Astrocyte (in vitro differentiated cells and primary cell): ENCODE data around the gene ALOX12. TPM values are rescaled to one million over a fixed set of nuclear protein-coding genes. Genes with fewer than 3 reads are reported as not detected.

Experiments used
- DNase-seq: peaks from one replicate; pipeline ENCODE4 v3.0.0-alpha.2; 2010; ENCODE audit warnings: low read depth
- FAIRE-seq: peaks from 2 replicates; lab custom pipeline; 2011; peaks lifted over from hg19 to GRCh38; lab: Jason Lieb, UNC
- H2AFZ ChIP-seq: 2 replicates; pipeline ENCODE4 v1.6.0; 2012; ENCODE audit warnings: low read depth, low read length, inconsistent platforms
- H3K27ac ChIP-seq: 2 replicates; pipeline ENCODE4 v1.5.1; 2011; ENCODE audit warnings: low read depth, low read length, inconsistent platforms
- H3K27me3 ChIP-seq: 2 replicates; pipeline ENCODE4 v1.6.0; 2011; ENCODE audit warnings: low read length, inconsistent platforms; ENCODE audit not compliant: insufficient read depth
- H3K36me3 ChIP-seq: 2 replicates; pipeline ENCODE4 v1.5.1; 2011; ENCODE audit warnings: low read length, inconsistent platforms; ENCODE audit not compliant: insufficient read depth
- H3K4me1 ChIP-seq: 2 replicates; pipeline ENCODE4 v1.5.1; 2011; ENCODE audit warnings: low read length, inconsistent platforms; ENCODE audit not compliant: insufficient read depth
- H3K4me2 ChIP-seq: 2 replicates; pipeline ENCODE4 v1.6.0; 2012; ENCODE audit warnings: low read length, inconsistent platforms
- H3K4me3 ChIP-seq: 2 replicates; pipeline ENCODE4 v1.5.1; 2011; ENCODE audit warnings: low read depth, mild to moderate bottlenecking, low read length, inconsistent platforms; ENCODE audit not compliant: insufficient read depth
- H3K79me2 ChIP-seq: 2 replicates; pipeline ENCODE4 v1.6.0; 2012; ENCODE audit warnings: mild to moderate bottlenecking, low read length, inconsistent platforms; ENCODE audit not compliant: insufficient read depth
- H3K9ac ChIP-seq: 2 replicates; pipeline ENCODE4 v1.6.0; 2012; ENCODE audit warnings: mild to moderate bottlenecking, low read length, inconsistent platforms
- H3K9me3 ChIP-seq: 2 replicates; pipeline ENCODE4 v1.5.1; 2012; ENCODE audit warnings: low read depth, mild to moderate bottlenecking, low read length, inconsistent platforms; ENCODE audit not compliant: insufficient read depth
- H4K20me1 ChIP-seq: 2 replicates; pipeline ENCODE4 v1.6.0; 2012; ENCODE audit warnings: low read length, inconsistent platforms; ENCODE audit not compliant: insufficient read depth
- H3K27ac Mint-ChIP-seq: one replicate; pipeline ENCODE4 v1.8.0; 2021; ENCODE audit warnings: mild to moderate bottlenecking, mixed read lengths; ENCODE audit not compliant: unreplicated experiment
- H3K27me3 Mint-ChIP-seq: one replicate; pipeline ENCODE4 v1.8.0; 2021; ENCODE audit warnings: low read depth, mixed read lengths; ENCODE audit not compliant: unreplicated experiment
- H3K36me3 Mint-ChIP-seq: one replicate; pipeline ENCODE4 v1.8.0; 2021; ENCODE audit warnings: low read depth, mixed read lengths; ENCODE audit not compliant: unreplicated experiment
- H3K4me1 Mint-ChIP-seq: one replicate; pipeline ENCODE4 v1.8.0; 2021; ENCODE audit warnings: low read depth, mixed read lengths; ENCODE audit not compliant: unreplicated experiment
- H3K4me3 Mint-ChIP-seq: one replicate; pipeline ENCODE4 v1.8.0; 2021; ENCODE audit warnings: mild to moderate bottlenecking, moderate library complexity, mixed read lengths; ENCODE audit not compliant: unreplicated experiment
- H3K9me3 Mint-ChIP-seq: one replicate; pipeline ENCODE4 v1.8.0; 2021; ENCODE audit warnings: mild to moderate bottlenecking, mixed read lengths; ENCODE audit not compliant: unreplicated experiment
- CTCF ChIP-seq: IDR thresholded peaks from 2 replicates; pipeline ENCODE4 v1.5.1; 2011; ENCODE audit warnings: low read depth, mild to moderate bottlenecking, inconsistent platforms, low read length, moderate library complexity; ENCODE audit not compliant: insufficient read depth
- EZH2 ChIP-seq: IDR thresholded peaks from 2 replicates; pipeline ENCODE4 v1.6.1; 2012; ENCODE audit warnings: mild to moderate bottlenecking, low read length, inconsistent platforms; ENCODE audit not compliant: insufficient read depth
- total RNA-seq: library from RNA; stranded (reverse); gene quantifications from 2 replicates; pipeline ENCODE4 v1.2.1, GENCODE V29; 2021

Gene ALOX12
- total RNA-seq, 1 donor from 2014 or later: not detected

GRCh38 chr17:7034955-7035590 lies 39.2 kb downstream of the ALOX12 start:
- H3K4me1 Mint-ChIP-seq: peaks cover 7% of the 10 kb centered on the region
- peak overlapping the region; percentile 94 for H3K4me3 Mint-ChIP-seq
- Histone ChIP-seq H3K79me2 (no peaks in the 10 kb centered on the region), H2AFZ (peak overlapping the region; percentile 89), H3K9ac (peak overlapping the region; percentile 80), H3K4me1 (peaks cover 15% of the 10 kb centered on the region), H3K36me3 (no peaks in the 10 kb centered on the region), H3K9me3 (no peaks in the 10 kb centered on the region), H3K4me2 (peak overlapping the region; percentile 93), H3K4me3 (peak overlapping the region; percentile 70), H3K27ac (peak overlapping the region; percentile 61), H3K27me3 (no peaks in the 10 kb centered on the region), H4K20me1 (no peaks in the 10 kb centered on the region)
- peaks cover 2% of the 10 kb centered on the region for H3K9me3 Mint-ChIP-seq
- DNase-seq: no peak
- peaks cover 2% of the 10 kb centered on the region for H3K27me3 Mint-ChIP-seq
- no peak for FAIRE-seq
- H3K36me3 Mint-ChIP-seq: peaks cover 6% of the 10 kb centered on the region
- TF ChIP-seq EZH2 (no peak), CTCF (no peak)
- H3K27ac Mint-ChIP-seq: peak overlapping the region; percentile 72

GRCh38 chr17:7035591-7036368 lies 39.9 kb downstream of the ALOX12 start, which contains the start of gene SLC16A13:
TSS of gene SLC16A13 (plus strand) at chr17:7036015. CDS start at chr17:7036383, 368 bp downstream.
- H2AFZ ChIP-seq: peak within 1 kb of the TSS; percentile 89
- Mint-ChIP-seq H3K4me3 (peak within 1 kb of the TSS; percentile 94), H3K36me3 (peaks cover 6% of the 10 kb centered on the region), H3K4me1 (peaks cover 7% of the 10 kb centered on the region), H3K27ac (peak within 1 kb of the TSS; percentile 91), H3K9me3 (peaks cover 2% of the 10 kb centered on the region), H3K27me3 (peaks cover 2% of the 10 kb centered on the region)
- TF ChIP-seq CTCF: no peak
- no peak for TF ChIP-seq EZH2
- DNase-seq (peak; percentile 85), FAIRE-seq (no peak)
- no peaks in the 10 kb centered on the region for H3K36me3 ChIP-seq
- no peaks in the 10 kb centered on the region for H3K27me3 ChIP-seq
- peaks cover 15% of the 10 kb centered on the region for H3K4me1 ChIP-seq
- peak within 1 kb of the TSS; percentile 80 for H3K9ac ChIP-seq
- no peaks in the 10 kb centered on the region for H4K20me1 ChIP-seq
- H3K79me2 ChIP-seq: no peaks in the 10 kb centered on the region
- peak within 1 kb of the TSS; percentile 70 for H3K4me3 ChIP-seq
- H3K27ac ChIP-seq: peak within 1 kb of the TSS; percentile 61
- H3K4me2 ChIP-seq: peak within 1 kb of the TSS; percentile 93
- H3K9me3 ChIP-seq: no peaks in the 10 kb centered on the region
